GM12878 (cell line): ENCODE data around the gene PEX11B. TPM values are rescaled to one million over a fixed set of nuclear protein-coding genes. Genes with fewer than 3 reads are reported as not detected.

Experiments
- ATAC-seq: fragments of 200-7000 bp; cut with Tn5 transposase; 3 replicates; pipeline ENCODE4 v1.9.1; 2020; ENCODE audit warnings: mild to moderate bottlenecking, moderate library complexity
- BruUV-seq: library from RNA; stranded (reverse); fragments of 400-500 nt; replicated peaks from 2 replicates; lab custom pipeline; 2021; lab: Mats Ljungman, UMichigan
- CTCF ChIA-PET: fragments of 300-600 bp; sonication (Branson Sonifier 250); formaldehyde crosslinking; extraction: SDS; loops from one replicate; lab custom pipeline; 2021; ENCODE audit warnings: inconsistent platforms; lab: Yijun Ruan, JAX
- POLR2A ChIA-PET: fragments of 350-600 bp; formaldehyde crosslinking; extraction: SDS; loops from one replicate; lab custom pipeline; 2021; ENCODE audit warnings: inconsistent platforms; lab: Charles Lee
- RAD21 ChIA-PET: fragments of 300-600 bp; sonication (Branson Sonifier 250); formaldehyde crosslinking; loops from one replicate; lab custom pipeline; 2023; ENCODE audit warnings: antibody characterized with exemption; ENCODE audit not compliant: unreplicated experiment; lab: Charles Lee
- SMC1A ChIA-PET: fragments of 300-600 bp; sonication (Branson Sonifier 250); formaldehyde crosslinking; loops from one replicate; lab custom pipeline; 2023; ENCODE audit not compliant: unreplicated experiment, uncharacterized antibody; lab: Charles Lee
- DNase-seq: peaks from one replicate; pipeline ENCODE4 v3.0.0-alpha.2; 2011; ENCODE audit warnings: low read depth, low spot score
- FAIRE-seq: peaks from 3 replicates; lab custom pipeline; 2011; peaks lifted over from hg19 to GRCh38; lab: Jason Lieb, UNC
- H2AFZ ChIP-seq: 2 replicates; pipeline ENCODE4 v1.6.0; 2011; ENCODE audit warnings: low read depth, low read length, control low read depth; ENCODE audit not compliant: control insufficient read depth
- H3K27ac ChIP-seq: 2 replicates; pipeline ENCODE4 v1.5.1; 2011; ENCODE audit warnings: control low read depth; ENCODE audit not compliant: control insufficient read depth, insufficient read depth
- H3K27me3 ChIP-seq, 2 experiments: replicated peaks in 1 of 2; 2 replicates each; pipeline versions ENCODE4 v1.6.0 to v1.6.1; 2011; ENCODE audit warnings: low read length in 1 of 2; ENCODE audit not compliant: control insufficient read depth in 2 of 2, insufficient read depth in 2 of 2
- H3K36me3 ChIP-seq, 2 experiments: 2 replicates each; pipeline ENCODE4 v1.5.1; 2011; ENCODE audit warnings: low read length in 1 of 2; ENCODE audit not compliant: control insufficient read depth in 2 of 2, insufficient read depth in 2 of 2
- H3K4me1 ChIP-seq: 2 replicates; pipeline ENCODE4 v1.6.1; 2011; ENCODE audit warnings: mild to moderate bottlenecking, low read length, moderate library complexity, mixed read lengths; ENCODE audit not compliant: control insufficient read depth, insufficient read depth
- H3K4me2 ChIP-seq: 2 replicates; pipeline ENCODE4 v1.6.0; 2011; ENCODE audit warnings: control low read depth; ENCODE audit not compliant: control insufficient read depth, insufficient read depth
- H3K4me3 ChIP-seq: fragments of 200-600 bp; sonication (generic); 2 replicates; pipeline ENCODE4 v1.5.1; 2016
- H3K79me2 ChIP-seq: 2 replicates; pipeline ENCODE4 v1.6.0; 2011; ENCODE audit warnings: low read length; ENCODE audit not compliant: control insufficient read depth, insufficient read depth
- H3K9ac ChIP-seq: 2 replicates; pipeline ENCODE4 v1.8.0; 2011; ENCODE audit warnings: low read length, control low read depth, mixed read lengths; ENCODE audit not compliant: control insufficient read depth, insufficient read depth
- H3K9me3 ChIP-seq: replicated peaks from 3 replicates; pipeline ENCODE4 v1.5.1; 2011; ENCODE audit warnings: mild to moderate bottlenecking, low read length; ENCODE audit not compliant: control insufficient read depth, insufficient read depth
- H4K20me1 ChIP-seq: 2 replicates; pipeline ENCODE4 v1.6.0; 2011; ENCODE audit not compliant: control insufficient read depth, insufficient read depth
- ATF2 ChIP-seq: IDR thresholded peaks from 2 replicates; pipeline ENCODE4 v1.6.1; 2012; ENCODE audit warnings: low read length, inconsistent platforms
- ATF7 ChIP-seq: fragments of 450-650 bp; IDR thresholded peaks from 2 replicates; pipeline ENCODE4 v1.6.1; 2016; ENCODE audit warnings: low read depth, mild to moderate bottlenecking
- BHLHE40 ChIP-seq, 2 experiments: fragments of 450-650 bp in 1 of 2; IDR thresholded peaks; 2 replicates each; pipeline ENCODE4 v1.6.1; 2011 to 2017; ENCODE audit warnings: low read depth in 2 of 2, borderline replicate concordance in 1 of 2, improper control_type of control experiment in 1 of 2, low read length in 1 of 2, mild to moderate bottlenecking in 1 of 2
- HDGF ChIP-seq: fragments of 450-650 bp; IDR thresholded peaks from 2 replicates; pipeline ENCODE4 v1.6.1; 2016; ENCODE audit warnings: antibody characterized with exemption
- MAX ChIP-seq: IDR thresholded peaks from 2 replicates; pipeline ENCODE4 v1.6.1; 2012; ENCODE audit warnings: low read depth, low read length, improper control_type of control experiment
- MXI1 ChIP-seq: fragments of 150-350 bp; IDR thresholded peaks from 2 replicates; pipeline ENCODE4 v1.6.1; 2011; ENCODE audit warnings: low read depth, mild to moderate bottlenecking, inconsistent platforms, low read length, improper control_type of control experiment
- NBN ChIP-seq: fragments of 450-650 bp; IDR thresholded peaks from 2 replicates; pipeline ENCODE4 v1.6.1; 2016
- WGBS: methylation state at CpG from one replicate; pipeline ENCODE4 v1.1.6; 2016; ENCODE audit warnings: low lambda C conversion rate; ENCODE audit not compliant: insufficient replicate concordance, insufficient coverage; ENCODE audit errors: missing lambda C conversion rate; 5-methylcytosine and 5-hydroxymethylcytosine counted together
- in situ Hi-C: fragments of 300-500 bp; cut with MboI; formaldehyde crosslinking; loops from 9 replicates; pipeline ENCODE4 v1.14.3; 2018; ENCODE audit warnings: mixed read lengths
- intact Hi-C: fragments of 100-400 bp; cut with micrococcal nuclease; formaldehyde crosslinking; loops from one replicate; pipeline ENCODE4 v1.14.2; 2022; ENCODE audit not compliant: unreplicated experiment
- polyA plus RNA-seq, 11 experiments: library from polyadenylated mRNA; depleted of rRNA in 4 of 11; unstranded in 6 of 11; stranded (reverse) in 5 of 11; fragments of >200 nt; fragmentation: Nextera tagmentation in 4 of 11; fragmentation: Illumina TruSeq in 1 of 11; extraction: Ambion mirVana in 4 of 11; extraction: Trizol in 1 of 11; gene quantifications; 1 replicate in 1 of 11; 2 replicates in 10 of 11; pipeline versions ENCODE4 v1.2.1 to v1.2.3, GENCODE V29; 2011 to 2016; ENCODE audit warnings: inconsistent platforms in 2 of 11, missing spikeins in 2 of 11, low read depth in 1 of 11
- total RNA-seq, 4 experiments: library from RNA; depleted of rRNA in 3 of 4; stranded (reverse); fragments of >200 nt in 3 of 4; fragmentation: Illumina TruSeq in 1 of 4; extraction: Trizol in 1 of 4; gene quantifications; 2 replicates each; pipeline versions ENCODE4 v1.2.1 to v1.2.3, GENCODE V29; 2013 to 2021

The PEX11B gene
- total and polyA plus RNA-seq, 10 of the 15 experiments (the other 5 are each of a cell fraction or from before 2014, with no cell fraction given): 24.9 to 129 (median 40.7) TPM

- no peaks in the 10 kb centered on the region for H3K36me3 ChIP-seq
- WGBS: 3% methylated on average over 57 of the region's 57 CpGs
- peak overlapping the region; percentile 60; the same call in 1 of the 2 replicates for H3K9ac ChIP-seq
- in situ Hi-C loops: no loop called here
- H3K4me1 ChIP-seq: peaks cover 19% of the 10 kb centered on the region
- ChIA-PET RAD21 (interaction anchor here (6.7 kb wide), 1 partner anchor 17 kb away, joined by 100 read pairs; no protein-coding TSS in a partner anchor), SMC1A (interaction anchor here (3.4 to 7.9 kb wide), 2 partner anchors 17 to 34 kb away, joined by 29 to 93 read pairs; partner anchors contain the start of gene RBM8A), CTCF (interaction anchor here (1.1 to 4.8 kb wide), 5 partner anchors 16 to 116 kb away, joined by 3 to 65 read pairs (median 4); partner anchors contain the start of genes NUDT17 and RBM8A), POLR2A (interaction anchor here (0.6 to 6.0 kb wide), 4 partner anchors 16 to 188 kb away, joined by 3 to 102 read pairs (median 25); partner anchors contain the start of gene RBM8A)
- H3K4me2 ChIP-seq: peak overlapping the region; percentile 78
- H2AFZ ChIP-seq: peak overlapping the region; percentile 83
- FAIRE-seq: no peak
- no TSS peak for BruUV-seq
- no peak for DNase-seq
- peak; percentile 68; the same call in 1 of the 2 replicates for TF ChIP-seq MXI1
- TF ChIP-seq ATF7: no peak
- TF ChIP-seq HDGF: 0 out of 2 replicates have a peak, but pooled peaks have one; percentile 29
- 0 out of 2 replicates have a peak, but pooled peaks have one; percentile 45 for TF ChIP-seq NBN
- no peak for TF ChIP-seq ATF2
- TF ChIP-seq MAX: peak; percentile 31; the same call in 1 of the 2 replicates
- TF ChIP-seq BHLHE40 (IDR thresholded peaks at IDR 0.05; ENCODE audit: borderline replicate concordance in 1 of 2, low read depth in 2 of 2, low read length in 1 of 2): peak; percentile 39 to 53; a peak in 1 of 4 replicates
- TF ChIP-seq, all 136 proteins: peak for 5
- Histone ChIP-seq H3K4me3 (peak overlapping the region; percentile 80), H3K27me3 (no peaks in the 10 kb centered on the region; a peak in 1 of 4 replicates), H3K9me3 (no peaks in the 10 kb centered on the region), H4K20me1 (no peaks in the 10 kb centered on the region), H3K27ac (no peak overlapping the region), H3K79me2 (peaks cover 9% of the 10 kb centered on the region)
- intact Hi-C loops: loop anchor here (5.0 kb wide), 1 partner anchor 76 kb away; no protein-coding TSS in a partner anchor
- no peak for ATAC-seq
Observed at GRCh38 chr1:145961425-145962156, 43.1 kb upstream of the PEX11B start.
